IMR-90 (cell line): ENCODE results near the gene GAPT. TPM values are rescaled to one million over a fixed set of nuclear protein-coding genes. Genes with fewer than 3 reads are reported as not detected.
A peak's percentile ranks its signal among the peaks of the same experiment; 100 is the strongest.

Experiments
- ATAC-seq: fragments of 200-7000 bp; cut with Tn5 transposase; 2 replicates; pipeline ENCODE4 v1.9.1; 2020; ENCODE audit warnings: low read depth, mild to moderate bottlenecking, moderate library complexity
- BruUV-seq: library from RNA; stranded (reverse); fragments of 400-500 nt; replicated peaks from 2 replicates; lab custom pipeline; 2021; lab: Mats Ljungman, UMichigan
- CTCF ChIA-PET: fragments of 300-600 bp; formaldehyde crosslinking; extraction: SDS; loops from one replicate; lab custom pipeline; 2021; ENCODE audit warnings: antibody characterized with exemption; lab: Yijun Ruan, JAX
- POLR2A ChIA-PET: fragments of 300-600 bp; sonication (Branson Sonifier 250); formaldehyde crosslinking; loops from one replicate; lab custom pipeline; 2022; ENCODE audit warnings: antibody characterized with exemption; ENCODE audit not compliant: unreplicated experiment; lab: Charles Lee
- DNase-seq: peaks from one replicate; pipeline ENCODE4 v3.0.0; 2013
- H2AFZ ChIP-seq: replicated peaks from 2 replicates; pipeline ENCODE3; 2013; ENCODE audit warnings: low read length, mild to moderate bottlenecking; ENCODE audit not compliant: poor library complexity
- H2AK5ac ChIP-seq: 2 replicates; pipeline ENCODE4 v1.6.1; 2013; ENCODE audit warnings: low read depth, low read length, inconsistent platforms
- H2AK9ac ChIP-seq: replicated peaks from 2 replicates; pipeline ENCODE3; 2013; ENCODE audit warnings: mild to moderate bottlenecking, low read depth, low read length, moderate library complexity; ENCODE audit not compliant: poor library complexity
- H2BK120ac ChIP-seq: 2 replicates; pipeline ENCODE4 v1.6.1; 2013; ENCODE audit warnings: low read depth, low read length, inconsistent platforms
- H2BK15ac ChIP-seq: 3 replicates; pipeline ENCODE4 v1.6.1; 2013; ENCODE audit warnings: low read depth, low read length, inconsistent platforms
- H2BK20ac ChIP-seq: 2 replicates; pipeline ENCODE4 v1.6.1; 2013; ENCODE audit warnings: low read depth, mild to moderate bottlenecking, inconsistent platforms, low read length, moderate library complexity
- H2BK5ac ChIP-seq: 2 replicates; pipeline ENCODE4 v1.6.1; 2013; ENCODE audit warnings: mild to moderate bottlenecking, low read depth, low read length, inconsistent platforms; ENCODE audit not compliant: poor library complexity, severe bottlenecking
- H3K14ac ChIP-seq: replicated peaks from 2 replicates; pipeline ENCODE4 v1.6.1; 2013; ENCODE audit warnings: low read depth, low read length, inconsistent platforms
- H3K18ac ChIP-seq: 2 replicates; pipeline ENCODE4 v1.6.1; 2013; ENCODE audit warnings: low read depth, low read length, control low read depth
- H3K23ac ChIP-seq: 2 replicates; pipeline ENCODE4 v1.6.1; 2013; ENCODE audit warnings: low read depth, low read length, inconsistent platforms
- H3K27ac ChIP-seq: 2 replicates; pipeline ENCODE4 v1.5.1; 2013; ENCODE audit warnings: mild to moderate bottlenecking, control low read depth, low read length; ENCODE audit not compliant: insufficient read depth
- H3K27me3 ChIP-seq: 2 replicates; pipeline ENCODE4 v1.6.1; 2013; ENCODE audit warnings: low read length; ENCODE audit not compliant: control insufficient read depth, insufficient read depth
- H3K36me3 ChIP-seq: 2 replicates; pipeline ENCODE4 v1.6.1; 2013; ENCODE audit warnings: low read length, mixed read lengths; ENCODE audit not compliant: control insufficient read depth, insufficient read depth
- H3K4ac ChIP-seq: 2 replicates; pipeline ENCODE4 v1.6.1; 2013; ENCODE audit warnings: low read depth, low read length, inconsistent platforms
- H3K4me1 ChIP-seq: 2 replicates; pipeline ENCODE4 v1.6.1; 2013; ENCODE audit warnings: low read length, mixed read lengths; ENCODE audit not compliant: control insufficient read depth, insufficient read depth
- H3K4me2 ChIP-seq: 2 replicates; pipeline ENCODE4 v1.6.1; 2013; ENCODE audit warnings: low read depth, mild to moderate bottlenecking, control low read depth, low read length, moderate library complexity
- H3K4me3 ChIP-seq: 2 replicates; pipeline ENCODE4 v1.5.1; 2013; ENCODE audit warnings: low read depth, mild to moderate bottlenecking, control low read depth, low read length, moderate library complexity; ENCODE audit not compliant: insufficient read depth
- H3K56ac ChIP-seq: 2 replicates; pipeline ENCODE4 v1.6.1; 2013; ENCODE audit warnings: low read length, inconsistent platforms; ENCODE audit not compliant: insufficient read depth; ENCODE audit errors: extremely low read depth
- H3K79me1 ChIP-seq, 2 experiments: 2 replicates each; pipeline ENCODE4 v1.6.1; 2013; ENCODE audit warnings: low read length in 2 of 2, inconsistent platforms in 1 of 2, low read depth in 1 of 2
- H3K9ac ChIP-seq: 2 replicates; pipeline ENCODE4 v1.6.1; 2013; ENCODE audit warnings: low read depth, low read length, control low read depth
- H3K9me1 ChIP-seq: 2 replicates; pipeline ENCODE4 v1.6.1; 2013; ENCODE audit warnings: low read length, inconsistent platforms; ENCODE audit not compliant: insufficient read depth
- H3K9me3 ChIP-seq: 2 replicates; pipeline ENCODE4 v1.6.1; 2013; ENCODE audit warnings: low read length; ENCODE audit not compliant: control insufficient read depth, insufficient read depth
- H4K20me1 ChIP-seq: 2 replicates; pipeline ENCODE4 v1.6.1; 2013; ENCODE audit warnings: low read length, inconsistent platforms; ENCODE audit not compliant: insufficient read depth
- H4K5ac ChIP-seq: 2 replicates; pipeline ENCODE4 v1.6.1; 2013; ENCODE audit warnings: mild to moderate bottlenecking, low read depth, low read length, control low read depth
- H4K8ac ChIP-seq, 2 experiments: 2 replicates each; pipeline ENCODE4 v1.6.1; 2013; ENCODE audit warnings: low read depth in 2 of 2, low read length in 2 of 2, control low read depth in 1 of 2, inconsistent platforms in 1 of 2
- H4K91ac ChIP-seq: 2 replicates; pipeline ENCODE4 v1.6.1; 2013; ENCODE audit warnings: low read depth, low read length, inconsistent platforms; ENCODE audit not compliant: insufficient read depth
- BHLHE40 ChIP-seq: fragments of 150-350 bp; IDR thresholded peaks from 2 replicates; pipeline ENCODE4 v1.6.1; 2016; ENCODE audit warnings: mild to moderate bottlenecking, low read depth, low read length
- CHD1 ChIP-seq: IDR thresholded peaks from 2 replicates; pipeline ENCODE4 v1.6.1; 2012; ENCODE audit warnings: low read depth, low read length, improper control_type of control experiment
- FOS ChIP-seq: fragments of 150-350 bp; IDR thresholded peaks from 2 replicates; pipeline ENCODE4 v1.6.1; 2016; ENCODE audit warnings: low read depth, low read length
- MAZ ChIP-seq: IDR thresholded peaks from 2 replicates; pipeline ENCODE4 v1.6.1; 2012; ENCODE audit warnings: low read depth, mild to moderate bottlenecking, low read length, improper control_type of control experiment, moderate library complexity, borderline replicate concordance
- MXI1 ChIP-seq: IDR thresholded peaks from 2 replicates; pipeline ENCODE4 v1.6.1; 2012; ENCODE audit warnings: low read depth, mild to moderate bottlenecking, low read length, moderate library complexity, borderline replicate concordance
- NFE2L2 ChIP-seq: fragments of 150-350 bp; IDR thresholded peaks from 2 replicates; pipeline ENCODE4 v1.6.1; 2016; ENCODE audit warnings: low read depth, mild to moderate bottlenecking, low read length
- POLR2A ChIP-seq: IDR thresholded peaks from 2 replicates; pipeline ENCODE4 v1.6.1; 2012; ENCODE audit warnings: mild to moderate bottlenecking, low read depth, low read length
- RCOR1 ChIP-seq: IDR thresholded peaks from 2 replicates; pipeline ENCODE4 v1.6.1; 2012; ENCODE audit warnings: mild to moderate bottlenecking, low read length, improper control_type of control experiment; ENCODE audit not compliant: insufficient replicate concordance
- RFX5 ChIP-seq: IDR thresholded peaks from 2 replicates; pipeline ENCODE4 v1.8.0; 2012; ENCODE audit warnings: low read depth, mild to moderate bottlenecking, low read length, moderate library complexity
- SMC3 ChIP-seq: fragments of 150-350 bp; IDR thresholded peaks from 2 replicates; pipeline ENCODE4 v1.6.1; 2016; ENCODE audit warnings: low read depth, mild to moderate bottlenecking, antibody characterized with exemption, low read length, moderate library complexity
- WGBS, 2 experiments: methylation state at CpG; one replicate each; pipeline versions ENCODE4 v1.1.5 to v1.1.7; 2013; ENCODE audit warnings: missing lambda C conversion rate in 2 of 2; ENCODE audit not compliant: insufficient read length in 1 of 2; ENCODE audit errors: extremely low coverage in 2 of 2; 5-methylcytosine and 5-hydroxymethylcytosine counted together
- dilution Hi-C: fragments of 300-500 bp; cut with HindIII; formaldehyde crosslinking; loops from one replicate; pipeline ENCODE4 v1.14.3; 2018; ENCODE audit warnings: low sequenced_read_pairs; ENCODE audit not compliant: unreplicated experiment
- in situ Hi-C: fragments of 300-500 bp; cut with MboI; formaldehyde crosslinking; loops from 3 replicates; pipeline ENCODE4 v1.14.3; 2019; ENCODE audit warnings: low sequenced_read_pairs, inconsistent platforms, mixed read lengths
- intact Hi-C: fragments of 100-400 bp; cut with micrococcal nuclease; formaldehyde crosslinking; loops from 2 replicates; pipeline ENCODE4 v1.10.0; 2022
- polyA plus RNA-seq, 3 experiments: library from polyadenylated mRNA; depleted of rRNA; stranded (reverse); fragments of >200 nt; gene quantifications; 2 replicates each; pipeline ENCODE4 v1.2.3, GENCODE V29; 2012; ENCODE audit warnings: low replicate concordance in 1 of 3
- total RNA-seq: library from RNA; depleted of rRNA; stranded (reverse); fragments of >200 nt; gene quantifications from 2 replicates; pipeline ENCODE4 v1.2.3, GENCODE V29; 2012
- TF ChIP-seq, protein P1 (sequence below): conservative IDR thresholded peaks from 2 replicates; pipeline ENCODE4 v1.5.1; 2012; ENCODE audit warnings: mild to moderate bottlenecking, low read depth, low read length, improper control_type of control experiment
- TF ChIP-seq, protein P2 (sequence below): fragments of 150-350 bp; IDR thresholded peaks from 2 replicates; pipeline ENCODE4 v1.6.1; 2016; ENCODE audit warnings: low read depth, mild to moderate bottlenecking, low read length, moderate library complexity, borderline replicate concordance
- TF ChIP-seq, protein P3 (sequence below): fragments of 150-350 bp; IDR thresholded peaks from 2 replicates; pipeline ENCODE4 v1.6.1; 2017; ENCODE audit warnings: mild to moderate bottlenecking, antibody characterized with exemption, low read length, low read depth

The GAPT gene
- total and polyA plus RNA-seq, 2 of the 4 experiments (the other 2 are of a cell fraction) = not detected

DNA sequence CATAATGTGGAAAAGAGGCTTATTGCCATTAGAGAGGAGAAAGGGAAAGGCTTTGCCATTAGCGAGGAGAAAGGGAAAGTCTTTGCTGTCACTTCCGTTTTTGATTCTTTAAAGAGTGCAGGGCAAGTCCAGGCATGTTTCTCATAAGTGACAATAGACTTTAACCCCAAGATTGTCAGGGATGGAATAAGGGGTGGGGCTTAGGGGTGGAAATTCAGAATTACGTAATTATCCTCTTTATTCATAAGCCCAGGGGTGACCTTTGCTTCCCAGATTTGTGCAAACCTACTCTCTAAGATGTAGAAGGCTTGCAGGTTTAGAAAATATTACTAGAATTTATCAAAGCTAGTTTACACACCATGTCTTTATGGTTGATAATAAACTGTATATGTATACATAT, 29.1 kb upstream of the GAPT start:
- Histone ChIP-seq H3K9me1 (no peaks in the 10 kb centered on the region), H3K4me3 (no peak overlapping the region), H3K9me3 (no peaks in the 10 kb centered on the region), H2BK5ac (peak overlapping the region; percentile 86), H3K23ac (peak overlapping the region; percentile 48; the same call in 1 of the 2 replicates), H3K14ac (peak overlapping the region; percentile 58), H3K4me1 (no peaks in the 10 kb centered on the region; the same call in 1 of the 2 replicates), H2BK15ac (peak overlapping the region; percentile 90; the same call in 2 of the 3 replicates), H3K27ac (peak overlapping the region; percentile 38; the same call in 1 of the 2 replicates), H3K36me3 (peaks cover 18% of the 10 kb centered on the region), H4K20me1 (peaks cover 27% of the 10 kb centered on the region), H2BK20ac (peak overlapping the region; percentile 81), H3K4ac (peak overlapping the region; percentile 79; the same call in 1 of the 2 replicates), H3K27me3 (no peaks in the 10 kb centered on the region), H2AK5ac (peak overlapping the region; percentile 58; the same call in 1 of the 2 replicates), H3K4me2 (no peak overlapping the region), H3K79me1 (peaks cover 7 to 17% of the 10 kb centered on the region in 2 experiments; a peak in 3 of 4 replicates), H3K9ac (peak overlapping the region; percentile 4; the same call in 1 of the 2 replicates), H2AK9ac (no peak overlapping the region), H4K8ac (peak overlapping the region in 1 of 2 experiments; percentile 81; a peak in 3 of 4 replicates), H2BK120ac (peak overlapping the region; percentile 89), H4K5ac (peak overlapping the region; percentile 65; the same call in 1 of the 2 replicates), H3K56ac (peak overlapping the region; percentile 47; the same call in 1 of the 2 replicates), H4K91ac (peak overlapping the region; percentile 83), H3K18ac (peak overlapping the region; percentile 36; the same call in 1 of the 2 replicates), H2AFZ (no peak overlapping the region)
- no TSS peak for BruUV-seq
- dilution Hi-C loops (no loop called here), in situ Hi-C loops (loop anchor here (5.0 to 25.0 kb wide), 4 partner anchors 957 to 1550 kb away; partner anchors contain the start of gene SETD9), intact Hi-C loops (loop anchor here (1.0 to 10.0 kb wide), 6 partner anchors 330 to 1560 kb away; partner anchors contain the start of gene MIER3)
- ATAC-seq (no peak), DNase-seq (no peak)
- CTCF ChIA-PET = interaction anchor here (2.0 to 4.1 kb wide), 4 partner anchors 683 to 1164 kb away, joined by 13 to 27 read pairs (median 14); no protein-coding TSS in a partner anchor
- WGBS, 2 experiments = no CpG with 5 or more reads among the region's 3 CpGs
- no peak for TF ChIP-seq RFX5
- TF ChIP-seq, protein P1, sequence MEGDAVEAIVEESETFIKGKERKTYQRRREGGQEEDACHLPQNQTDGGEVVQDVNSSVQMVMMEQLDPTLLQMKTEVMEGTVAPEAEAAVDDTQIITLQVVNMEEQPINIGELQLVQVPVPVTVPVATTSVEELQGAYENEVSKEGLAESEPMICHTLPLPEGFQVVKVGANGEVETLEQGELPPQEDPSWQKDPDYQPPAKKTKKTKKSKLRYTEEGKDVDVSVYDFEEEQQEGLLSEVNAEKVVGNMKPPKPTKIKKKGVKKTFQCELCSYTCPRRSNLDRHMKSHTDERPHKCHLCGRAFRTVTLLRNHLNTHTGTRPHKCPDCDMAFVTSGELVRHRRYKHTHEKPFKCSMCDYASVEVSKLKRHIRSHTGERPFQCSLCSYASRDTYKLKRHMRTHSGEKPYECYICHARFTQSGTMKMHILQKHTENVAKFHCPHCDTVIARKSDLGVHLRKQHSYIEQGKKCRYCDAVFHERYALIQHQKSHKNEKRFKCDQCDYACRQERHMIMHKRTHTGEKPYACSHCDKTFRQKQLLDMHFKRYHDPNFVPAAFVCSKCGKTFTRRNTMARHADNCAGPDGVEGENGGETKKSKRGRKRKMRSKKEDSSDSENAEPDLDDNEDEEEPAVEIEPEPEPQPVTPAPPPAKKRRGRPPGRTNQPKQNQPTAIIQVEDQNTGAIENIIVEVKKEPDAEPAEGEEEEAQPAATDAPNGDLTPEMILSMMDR = no peak
- TF ChIP-seq POLR2A = no peak
- TF ChIP-seq, protein P2, sequence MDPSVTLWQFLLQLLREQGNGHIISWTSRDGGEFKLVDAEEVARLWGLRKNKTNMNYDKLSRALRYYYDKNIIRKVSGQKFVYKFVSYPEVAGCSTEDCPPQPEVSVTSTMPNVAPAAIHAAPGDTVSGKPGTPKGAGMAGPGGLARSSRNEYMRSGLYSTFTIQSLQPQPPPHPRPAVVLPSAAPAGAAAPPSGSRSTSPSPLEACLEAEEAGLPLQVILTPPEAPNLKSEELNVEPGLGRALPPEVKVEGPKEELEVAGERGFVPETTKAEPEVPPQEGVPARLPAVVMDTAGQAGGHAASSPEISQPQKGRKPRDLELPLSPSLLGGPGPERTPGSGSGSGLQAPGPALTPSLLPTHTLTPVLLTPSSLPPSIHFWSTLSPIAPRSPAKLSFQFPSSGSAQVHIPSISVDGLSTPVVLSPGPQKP = no peak
- no peak for TF ChIP-seq BHLHE40
- TF ChIP-seq MXI1 = no peak
- TF ChIP-seq CHD1 = no peak
- TF ChIP-seq, protein P3, sequence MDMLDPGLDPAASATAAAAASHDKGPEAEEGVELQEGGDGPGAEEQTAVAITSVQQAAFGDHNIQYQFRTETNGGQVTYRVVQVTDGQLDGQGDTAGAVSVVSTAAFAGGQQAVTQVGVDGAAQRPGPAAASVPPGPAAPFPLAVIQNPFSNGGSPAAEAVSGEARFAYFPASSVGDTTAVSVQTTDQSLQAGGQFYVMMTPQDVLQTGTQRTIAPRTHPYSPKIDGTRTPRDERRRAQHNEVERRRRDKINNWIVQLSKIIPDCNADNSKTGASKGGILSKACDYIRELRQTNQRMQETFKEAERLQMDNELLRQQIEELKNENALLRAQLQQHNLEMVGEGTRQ = no peak
- TF ChIP-seq FOS = no peak
- no peak for TF ChIP-seq RCOR1
- no peak for TF ChIP-seq MAZ
- TF ChIP-seq SMC3 = no peak
- no peak for TF ChIP-seq NFE2L2
- POLR2A ChIA-PET = no interaction called here
